ENCODE data around the gene XYLT1.
A peak's percentile ranks its signal among the peaks of the same experiment; 100 is the strongest.

Gene XYLT1

DNA sequence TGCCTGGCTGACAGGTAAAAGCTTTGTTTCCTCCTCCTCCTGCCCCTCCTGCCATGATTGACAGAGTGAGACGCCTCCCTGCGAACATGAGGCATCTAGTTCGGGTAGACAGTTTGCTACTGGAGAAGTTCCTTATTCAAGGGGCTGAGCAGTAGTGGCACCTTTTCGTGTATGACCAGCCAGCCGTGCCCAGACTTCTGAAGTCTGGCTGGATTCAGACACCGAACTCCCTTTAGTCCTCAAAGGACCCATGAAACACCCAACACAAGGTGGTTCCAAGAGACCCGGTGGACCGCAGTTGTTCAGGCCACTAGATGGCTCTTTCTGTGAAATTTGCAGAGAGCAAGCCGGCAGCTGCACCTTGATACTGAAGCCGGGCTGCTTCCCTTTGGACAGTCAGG is 192.8 kb downstream of the XYLT1 start:
- TF ChIP-seq CTCF (IDR thresholded peaks at IDR 0.05; ENCODE audit: control insufficient read depth, insufficient read depth, low read depth, low read length, missing control alignments), result peak; percentile 33
- no peak overlapping the region for H3K4me3 ChIP-seq (ENCODE audit: control insufficient read depth, low read depth, low read length)
- DNase-seq (ENCODE audit: low read depth), result no peak

GRCh38 chr16:17276610-17277009 is 194.2 kb downstream of the XYLT1 start:
- TF ChIP-seq CTCF (IDR thresholded peaks at IDR 0.05; ENCODE audit: control insufficient read depth, insufficient read depth, low read depth, low read length, missing control alignments), result no peak
- no peak overlapping the region for H3K4me3 ChIP-seq (ENCODE audit: control insufficient read depth, low read depth, low read length)
- DNase-seq (ENCODE audit: low read depth), result no peak

DNA sequence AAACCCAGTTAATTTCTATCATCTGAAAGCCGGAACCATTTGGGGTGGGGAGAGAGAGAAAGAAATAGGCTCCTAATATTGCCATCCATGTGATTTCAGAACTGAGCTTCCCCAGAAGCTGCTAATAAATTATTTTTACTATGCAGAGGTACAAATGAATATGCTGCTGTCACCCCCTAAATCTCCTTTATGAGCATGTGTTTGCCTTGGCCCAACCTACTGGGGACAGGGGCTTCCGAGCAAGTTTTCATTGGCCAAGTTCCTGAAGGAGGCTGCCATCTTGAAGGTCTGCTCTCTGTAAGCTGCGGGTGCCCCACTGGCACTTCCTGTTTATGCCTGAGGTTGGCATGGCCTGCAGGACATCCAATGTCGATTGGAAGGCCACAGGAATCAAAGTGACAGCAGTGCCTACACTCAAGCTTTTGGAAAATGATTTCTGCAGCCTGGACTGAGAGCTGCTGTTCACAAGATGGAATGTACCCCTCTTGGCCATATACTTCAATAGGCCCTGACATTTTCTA is 194.7 kb downstream of the XYLT1 start:
- no peak overlapping the region for H3K4me3 ChIP-seq (ENCODE audit: control insufficient read depth, low read depth, low read length)
- no peak for TF ChIP-seq CTCF (IDR thresholded peaks at IDR 0.05; ENCODE audit: control insufficient read depth, insufficient read depth, low read depth, low read length, missing control alignments)
- no peak for DNase-seq (ENCODE audit: low read depth)

DNA sequence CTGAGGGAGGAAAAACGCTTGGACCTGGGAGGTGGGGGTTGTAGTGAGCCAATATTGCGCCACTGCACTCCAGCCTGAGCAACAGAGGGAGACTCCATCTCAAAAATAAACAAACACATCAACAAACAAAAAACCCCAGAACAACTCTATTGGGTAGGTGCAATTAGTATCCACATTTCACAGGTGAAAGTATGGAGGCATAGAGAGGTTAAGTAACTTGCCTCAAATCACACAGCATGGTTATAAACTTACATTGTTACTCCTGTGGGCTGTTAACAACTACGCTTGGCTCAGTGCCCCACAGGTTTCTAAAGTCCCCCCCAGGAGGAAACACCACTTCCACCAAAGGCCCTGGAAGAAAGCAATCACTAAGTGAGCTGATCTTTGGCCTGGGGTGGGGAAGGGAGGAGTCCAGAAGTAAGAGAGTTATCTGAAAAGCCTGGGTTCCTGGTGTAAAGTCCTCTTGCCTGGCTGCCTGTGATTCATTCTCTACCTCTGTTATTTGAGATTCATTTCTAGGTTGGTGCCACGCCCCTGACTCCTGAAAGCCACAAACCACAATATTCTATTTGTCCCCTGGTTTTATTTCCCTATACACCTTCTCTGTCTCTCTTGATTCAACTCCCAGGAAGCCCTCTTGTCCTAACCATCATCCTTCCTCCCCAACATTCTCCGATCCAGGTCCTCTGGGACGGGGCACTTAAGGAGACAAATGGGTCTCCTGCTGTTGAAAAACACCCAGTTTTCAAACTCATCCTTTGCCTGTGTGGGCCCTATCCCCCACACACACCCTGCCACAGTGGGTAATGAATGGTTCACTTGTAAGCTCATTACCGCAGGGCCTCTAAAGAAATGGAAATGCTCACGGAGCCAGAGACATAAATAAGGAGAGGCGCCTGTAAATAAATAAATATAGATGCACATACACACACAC is 195.4 kb downstream of the XYLT1 start:
- H3K4me3 ChIP-seq (ENCODE audit: control insufficient read depth, low read depth, low read length), result no peak overlapping the region

GRCh38 chr16:17273142-17273561 is 197.6 kb downstream of the XYLT1 start:
- TF ChIP-seq CTCF (IDR thresholded peaks at IDR 0.05; ENCODE audit: control insufficient read depth, insufficient read depth, low read depth, low read length, missing control alignments), result no peak
- DNase-seq (ENCODE audit: low read depth), result peak; percentile 83
- no peak overlapping the region for H3K4me3 ChIP-seq (ENCODE audit: control insufficient read depth, low read depth, low read length)

More for the DNA sequence above, 195.4 kb downstream of the XYLT1 start:
- no peak for DNase-seq (ENCODE audit: low read depth)
- no peak for TF ChIP-seq CTCF (IDR thresholded peaks at IDR 0.05; ENCODE audit: control insufficient read depth, insufficient read depth, low read depth, low read length, missing control alignments)

DNA sequence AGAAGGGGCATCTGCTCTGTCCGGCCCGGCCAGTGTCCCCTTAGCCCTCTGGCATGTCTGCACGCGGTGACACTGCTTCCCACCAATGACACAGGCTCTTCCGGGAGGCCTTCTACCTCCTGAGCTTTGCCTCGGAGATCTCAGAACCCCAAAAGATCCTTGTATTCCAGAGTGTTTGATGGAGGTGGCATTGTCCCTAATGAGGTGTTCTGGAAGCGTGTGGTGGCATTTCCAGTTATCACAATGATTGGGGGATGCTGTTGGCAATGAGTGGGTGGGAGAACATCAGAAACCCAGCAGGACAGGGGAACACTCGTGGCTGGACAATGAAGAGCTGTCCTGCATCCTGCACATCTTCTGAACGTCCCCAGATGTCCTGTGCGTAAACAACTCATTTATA is 198.0 kb downstream of the XYLT1 start:
- no peak overlapping the region for H3K4me3 ChIP-seq (ENCODE audit: control insufficient read depth, low read depth, low read length)
- no peak for TF ChIP-seq CTCF (IDR thresholded peaks at IDR 0.05; ENCODE audit: control insufficient read depth, insufficient read depth, low read depth, low read length, missing control alignments)
- DNase-seq (ENCODE audit: low read depth), result no peak
